Lower leg skin (tissue), 4 donors: ENCODE data around the gene UBE2G1. TPM values are rescaled to one million over a fixed set of nuclear protein-coding genes. Genes with fewer than 3 reads are reported as not detected.
"Not testable (repeated sequence)": the region's sequence is repeated elsewhere in the genome, so short reads cannot be mapped to it uniquely, and the experiment has no call there.

Experiments used
- DNase-seq, 2 donors: peaks; one replicate each; pipeline ENCODE4 v3.0.0-alpha.2; 2019; ENCODE audit warnings: low spot score in 2 of 2
- H3K4me3 ChIP-seq: fragments of 200-600 bp; sonication (generic); 2 replicates; pipeline ENCODE4 v1.5.1; 2017; ENCODE audit warnings: mild to moderate bottlenecking, low read depth; ENCODE audit not compliant: poor library complexity, severe bottlenecking
- CTCF ChIP-seq, 3 donors: fragments of 450-650 bp; IDR thresholded peaks; one replicate each; pipeline ENCODE4 v1.5.1; 2016; ENCODE audit warnings: antibody characterized with exemption in 3 of 3, mild to moderate bottlenecking in 3 of 3, moderate library complexity in 2 of 3
- POLR2A ChIP-seq, 2 donors: fragments of 450-650 bp; IDR thresholded peaks; one replicate each; pipeline ENCODE4 v1.6.1; 2016 to 2017; ENCODE audit warnings: antibody characterized with exemption in 2 of 2, mild to moderate bottlenecking in 1 of 2, moderate library complexity in 1 of 2
- WGBS, 2 donors: methylation state at CpG; one replicate each; pipeline ENCODE4 v1.1.5; 2018; 5-methylcytosine and 5-hydroxymethylcytosine counted together
- intact Hi-C: fragments of 100-400 bp; cut with DNase I; formaldehyde crosslinking; loops from one replicate; pipeline ENCODE4 v1.15.0; 2023; ENCODE audit warnings: low total_unique reads
- total RNA-seq, 4 donors: library from RNA; depleted of rRNA; stranded (reverse); fragments of >200 nt; gene quantifications; one replicate each; pipeline ENCODE4 v1.1.0, GENCODE V29; 2016

Gene UBE2G1
- total RNA-seq, 4 donors from 2014 or later, result 72.3 to 84.3 (median 78.5) TPM

DNA sequence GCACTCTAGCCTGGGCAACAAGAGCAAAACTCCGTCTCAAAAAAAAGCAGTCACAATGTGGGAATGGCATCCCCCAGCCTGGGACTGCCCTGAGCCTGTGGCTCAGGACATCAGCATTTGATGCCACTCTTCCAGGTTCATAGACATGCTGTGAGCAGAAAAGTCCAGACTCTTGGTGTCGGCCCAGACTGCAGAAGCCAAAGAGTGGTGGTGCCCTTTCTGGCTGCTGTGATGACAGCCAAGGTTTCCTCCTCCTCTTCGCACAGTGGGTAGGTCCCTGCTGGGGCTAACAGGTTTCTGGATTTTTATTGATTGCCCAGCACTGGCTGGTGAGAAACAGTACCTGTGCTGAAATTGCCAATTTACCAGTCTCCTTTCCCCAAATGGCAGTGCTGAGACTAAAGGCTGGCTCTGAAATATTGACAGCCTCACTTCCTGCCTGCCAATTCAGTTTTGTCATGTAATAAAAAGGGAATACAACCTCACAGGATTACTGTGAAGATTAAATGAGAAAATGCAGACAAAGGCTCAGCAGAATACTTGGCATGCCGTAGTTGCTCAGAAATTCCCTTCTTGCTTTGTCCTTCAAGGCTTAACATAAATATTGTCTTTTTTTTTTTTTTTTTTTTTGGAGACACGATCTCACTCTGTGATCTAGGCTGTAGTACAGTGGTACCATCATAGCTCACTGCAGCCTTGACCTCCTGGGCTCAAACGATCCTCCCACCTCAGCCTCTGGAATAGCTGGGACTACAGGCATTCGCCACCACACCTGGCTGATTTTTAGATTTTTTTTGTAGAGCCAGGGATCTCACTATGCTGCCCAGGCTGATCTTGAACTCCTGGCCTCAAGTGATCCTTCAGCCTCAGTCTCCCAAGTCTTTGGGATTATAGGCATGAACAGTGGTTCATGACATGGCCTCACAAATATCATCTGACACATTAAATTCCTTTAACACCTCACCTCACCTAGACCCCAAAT, 15.5 kb upstream of the UBE2G1 start:
- TF ChIP-seq POLR2A (IDR thresholded peaks at IDR 0.05), result no peak
- TF ChIP-seq CTCF (IDR thresholded peaks at IDR 0.05), result no peak
- 68 to 71% methylated on average over 7 of the region's 7 CpGs for WGBS, 2 donors
- no peak overlapping the region for H3K4me3 ChIP-seq
- DNase-seq, result no peak
- intact Hi-C loops, result no loop called here

DNA sequence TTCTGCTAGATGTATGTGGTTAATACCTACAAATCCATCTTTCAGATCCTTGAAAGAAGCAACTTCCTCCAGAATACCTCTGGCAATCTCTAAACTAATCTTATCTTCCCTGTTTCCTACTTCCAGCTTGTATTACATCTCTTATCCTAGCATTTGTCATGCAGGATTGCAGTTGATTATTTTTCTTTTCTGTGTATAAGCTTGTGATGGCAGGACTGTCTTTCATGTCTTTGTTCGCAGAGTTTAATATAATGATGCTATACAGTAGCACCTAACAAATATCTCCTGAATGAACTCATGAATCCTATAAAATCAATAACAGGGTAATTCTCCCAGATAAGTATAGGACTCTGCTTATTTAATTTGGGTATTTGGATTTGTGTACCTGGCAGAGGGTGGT, 12.2 kb upstream of the UBE2G1 start:
- TF ChIP-seq CTCF (IDR thresholded peaks at IDR 0.05) (no peak), POLR2A (IDR thresholded peaks at IDR 0.05) (no peak)
- H3K4me3 ChIP-seq, result no peak overlapping the region
- no peak for DNase-seq
- 94 to 95% methylated on average over 1 of the region's 1 CpG for WGBS, 2 donors
- intact Hi-C loops, result no loop called here

DNA sequence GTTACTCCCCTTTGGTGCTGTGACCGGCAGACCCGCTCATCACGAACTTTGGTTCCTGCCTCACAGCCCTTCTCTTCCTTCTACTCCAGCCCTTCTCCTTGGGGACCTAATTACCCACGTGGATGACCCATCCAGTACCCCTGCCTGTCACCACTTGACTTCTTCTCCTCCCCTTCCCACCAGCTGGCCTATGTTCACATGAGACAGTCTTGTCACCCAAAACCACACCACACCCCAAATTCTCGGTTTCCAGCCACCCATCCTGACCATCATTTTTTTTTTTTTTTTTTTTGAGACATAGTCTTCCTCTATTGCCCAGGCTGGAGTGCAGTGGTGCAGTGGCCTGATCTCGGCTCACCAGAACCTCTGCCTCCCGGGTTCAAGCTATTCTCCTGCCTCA, 10.8 kb upstream of the UBE2G1 start:
- H3K4me3 ChIP-seq, DNase-seq, intact Hi-C loops: not testable (repeated sequence)
- WGBS, 2 donors, result 85 to 87% methylated on average over 7 of the region's 7 CpGs

GRCh38 chr17:4375796-4376440, 9.4 kb upstream of the UBE2G1 start:
- H3K4me3 ChIP-seq, intact Hi-C loops, DNase-seq: not testable (repeated sequence)
- WGBS, 2 donors, result 81 to 86% methylated on average over 14 of the region's 14 CpGs

- TF ChIP-seq CTCF (IDR thresholded peaks at IDR 0.05), result no peak
- no peak for TF ChIP-seq POLR2A (IDR thresholded peaks at IDR 0.05)
- intact Hi-C loops, result no loop called here
- 69 to 70% methylated on average over 7 of the region's 7 CpGs for WGBS, 2 donors
- no peak for DNase-seq
- H3K4me3 ChIP-seq, result no peak overlapping the region
Observed at GRCh38 chr17:4375039-4375748, 8.7 kb upstream of the UBE2G1 start.

- 86 to 92% methylated on average over 16 of the region's 16 CpGs for WGBS, 2 donors
Observed at GRCh38 chr17:4369557-4370230, 3.2 kb upstream of the UBE2G1 start.

More at GRCh38 chr17:4369557-4370230, 3.2 kb upstream of the UBE2G1 start:
- intact Hi-C loops, result no loop called here
- TF ChIP-seq CTCF (IDR thresholded peaks at IDR 0.05) (no peak), POLR2A (IDR thresholded peaks at IDR 0.05) (no peak)
- no peak overlapping the region for H3K4me3 ChIP-seq
- DNase-seq, result no peak
